ENCODE results near the gene RAC2.

GRCh38 chr22:37233751-37234631, 10.1 kb downstream of the RAC2 start:
- TF ChIP-seq ZNF644 (tag; IDR thresholded peaks at IDR 0.05; ENCODE audit: low read depth) (no peak), POLR2A (conservative IDR thresholded peaks at IDR 0.05) (no peak)

Data from K562 (cell line).